B cell (primary cell): ENCODE results near the gene PTX4.

Experiments
- CTCF ChIP-seq: fragments of 200-600 bp; IDR thresholded peaks from one replicate; pipeline ENCODE4 v1.8.0; 2022; ENCODE audit warnings: antibody characterized with exemption, mild to moderate bottlenecking
- EZH2 ChIP-seq: IDR thresholded peaks from 2 replicates; pipeline ENCODE4 v1.6.1; 2012; ENCODE audit warnings: borderline replicate concordance, low read depth, mild to moderate bottlenecking, moderate library complexity, low read length; ENCODE audit not compliant: insufficient read depth, poor library complexity, severe bottlenecking

- TF ChIP-seq CTCF = no peak
- TF ChIP-seq EZH2 = no peak
These were observed 43.1 kb downstream of the PTX4 start for GRCh38 chr16:1445518-1446203.
